GM12892 (cell line): Measurements from ENCODE around the gene IFITM5.
"Not testable (repeated sequence)": the region's sequence is repeated elsewhere in the genome, so short reads cannot be mapped to it uniquely, and the experiment has no call there.

Experiments
- POLR2A ChIP-seq: IDR thresholded peaks from 2 replicates; pipeline ENCODE4 v1.6.1; 2011; ENCODE audit warnings: low read depth, low read length, control low read depth
- POLR2AphosphoS5 ChIP-seq: IDR thresholded peaks from 2 replicates; pipeline ENCODE4 v1.6.1; 2011; ENCODE audit warnings: low read depth, low read length, control low read depth
- TAF1 ChIP-seq: IDR thresholded peaks from 2 replicates; pipeline ENCODE4 v1.6.1; 2011; ENCODE audit warnings: low read depth, mild to moderate bottlenecking, control low read depth, low read length, borderline replicate concordance

DNA sequence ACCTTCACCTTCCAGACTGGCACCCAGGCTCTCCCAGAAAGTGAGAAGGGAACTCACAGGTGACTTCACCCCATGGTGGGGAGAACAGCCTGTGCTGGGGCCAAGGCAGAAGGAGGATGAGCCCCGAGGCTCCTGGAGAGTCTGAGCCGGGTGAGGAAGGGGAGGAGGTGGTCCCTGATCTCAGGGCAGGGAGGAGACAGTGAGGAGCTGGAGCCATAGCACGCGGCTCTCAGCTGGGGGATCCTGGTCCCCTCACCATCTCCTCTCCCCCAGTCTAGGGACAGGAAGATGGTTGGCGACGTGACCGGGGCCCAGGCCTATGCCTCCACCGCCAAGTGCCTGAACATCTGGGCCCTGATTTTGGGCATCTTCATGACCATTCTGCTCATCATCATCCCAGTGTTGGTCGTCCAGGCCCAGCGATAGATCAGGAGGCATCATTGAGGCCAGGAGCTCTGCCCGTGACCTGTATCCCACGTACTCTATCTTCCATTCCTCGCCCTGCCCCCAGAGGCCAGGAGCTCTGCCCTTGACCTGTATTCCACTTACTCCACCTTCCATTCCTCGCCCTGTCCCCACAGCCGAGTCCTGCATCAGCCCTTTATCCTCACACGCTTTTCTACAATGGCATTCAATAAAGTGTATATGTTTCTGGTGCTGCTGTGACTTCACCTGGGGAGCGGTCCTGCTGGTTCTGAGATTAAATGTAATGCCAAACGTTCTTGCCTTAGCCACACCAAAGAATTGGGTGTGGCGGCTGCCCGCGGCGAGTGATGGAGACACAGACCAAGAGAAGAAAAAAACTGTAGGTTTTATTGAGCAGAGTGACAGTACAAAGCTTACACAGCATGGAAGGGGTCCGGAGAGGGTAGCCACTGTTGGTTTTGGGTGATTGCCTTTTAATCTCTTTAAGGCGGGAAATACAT is 9.7 kb upstream of the IFITM5 start:
- not testable (repeated sequence) for TF ChIP-seq TAF1, POLR2A, POLR2AphosphoS5
